H4 (cell line): ENCODE data around the gene MT4. TPM values are rescaled to one million over a fixed set of nuclear protein-coding genes. Genes with fewer than 3 reads are reported as not detected.
"Not testable (repeated sequence)": the region's sequence is repeated elsewhere in the genome, so short reads cannot be mapped to it uniquely, and the experiment has no call there.

Experiments used
- DNase-seq: peaks from one replicate; pipeline ENCODE4 v3.0.0-alpha.2; 2015; ENCODE audit warnings: low spot score
- total RNA-seq: library from RNA; depleted of rRNA; stranded (reverse); fragments of >200 nt; shearing (Covaris generic); gene quantifications from 2 replicates; pipeline ENCODE4 v1.2.3, GENCODE V29; 2014

The MT4 gene
- total RNA-seq, 1 experiment from 2014 or later = not detected

DNA sequence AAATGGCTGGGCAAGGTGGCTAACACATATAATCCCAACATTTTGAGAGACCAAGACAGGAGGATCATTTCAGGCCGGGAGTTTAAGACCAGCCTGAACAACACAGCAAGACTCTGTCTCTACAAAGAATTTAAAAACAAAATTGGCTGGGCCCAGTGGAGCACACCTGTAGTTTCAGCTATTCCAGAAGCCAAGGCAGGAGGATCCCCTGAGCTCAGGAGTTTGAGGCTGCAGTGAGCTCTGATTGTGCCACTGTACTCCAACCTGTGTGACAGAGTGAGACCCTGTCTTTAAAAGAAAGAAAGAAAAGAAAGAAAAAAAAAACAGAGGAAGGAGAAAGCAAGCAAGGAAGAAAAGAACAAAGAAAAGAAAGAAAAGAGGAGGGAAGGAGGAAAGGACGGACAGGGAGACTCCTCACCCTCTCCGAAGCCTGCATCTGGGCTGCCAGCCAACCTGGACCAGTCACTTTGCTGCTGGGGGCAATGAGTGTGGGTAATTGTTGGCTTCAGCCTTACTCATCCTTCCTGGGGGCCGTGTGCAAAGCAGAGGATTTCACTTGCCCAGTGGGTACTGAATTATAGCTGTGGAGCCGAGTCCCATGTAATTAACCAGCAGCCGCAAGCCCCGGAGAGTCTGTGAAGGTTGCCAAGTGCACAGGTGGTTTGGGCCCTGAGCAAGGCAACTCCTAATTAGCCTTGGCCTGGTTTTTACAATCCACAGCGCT is 6.7 kb upstream of the MT4 start:
- DNase-seq = peak; percentile 88

DNA sequence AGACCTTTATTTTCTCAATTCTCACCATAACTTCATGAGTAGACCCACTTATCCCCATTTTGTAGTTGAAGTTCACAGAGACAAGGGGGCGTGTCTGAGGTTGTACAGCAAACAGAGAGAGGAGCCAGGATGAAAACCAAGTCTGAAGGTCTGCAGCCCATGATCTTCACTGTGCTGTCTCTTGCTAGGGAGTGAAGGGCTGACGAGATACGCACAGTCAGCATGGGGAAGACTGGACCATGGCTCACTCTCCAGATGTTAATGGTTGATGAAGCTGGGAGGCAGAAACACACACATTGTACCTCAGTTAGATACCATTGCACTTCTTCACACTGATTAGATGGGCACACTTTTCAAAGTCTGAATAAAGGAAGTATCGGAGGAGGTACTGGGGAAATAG is 5.8 kb upstream of the MT4 start:
- DNase-seq = no peak

- no peak for DNase-seq
These were observed 4.4 kb upstream of the MT4 start for GRCh38 chr16:56560447-56560846.

- no peak for DNase-seq
These were observed 3.7 kb upstream of the MT4 start for GRCh38 chr16:56561126-56561525.

DNA sequence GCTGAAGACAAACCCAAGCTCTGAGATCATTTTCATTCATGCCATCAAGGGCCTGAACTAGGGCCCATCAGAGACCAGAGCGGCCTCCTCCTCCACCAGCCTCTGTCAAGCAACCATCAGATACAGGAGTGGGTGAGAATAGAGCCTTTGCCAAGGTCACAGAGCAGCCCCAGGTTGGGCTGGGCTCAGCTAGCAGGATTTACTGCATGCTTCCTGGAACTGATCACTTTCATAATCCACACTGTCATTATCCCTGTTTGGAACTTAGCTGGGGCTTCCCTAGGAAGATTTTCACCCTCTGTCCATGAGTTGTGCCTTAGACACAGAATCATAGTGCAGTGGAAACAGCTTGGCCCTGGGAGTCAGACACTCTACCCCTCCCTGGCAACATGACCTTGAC is 5.1 kb downstream of the MT4 start:
- DNase-seq = no peak

GRCh38 chr16:56571525-56571924 is 6.7 kb downstream of the MT4 start:
- DNase-seq = no peak

DNA sequence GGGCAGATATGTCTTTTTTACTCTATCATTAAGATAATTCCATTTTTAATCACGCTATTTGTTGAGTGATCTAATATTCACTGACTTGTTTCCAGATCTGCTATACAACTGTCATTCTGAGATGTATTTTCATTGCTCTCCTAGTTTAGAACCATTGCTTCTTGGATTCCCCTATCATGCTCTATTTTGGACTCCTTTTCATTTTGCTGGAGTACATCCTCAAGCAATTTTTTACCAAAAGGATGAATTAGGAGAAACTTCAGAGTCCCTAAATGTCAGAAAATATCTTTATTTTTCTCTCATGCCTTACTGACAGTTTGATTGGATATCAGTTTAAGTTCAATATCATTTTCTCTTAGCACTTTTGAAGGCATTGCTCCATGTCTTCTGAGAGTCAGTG is 9.8 kb downstream of the MT4 start:
- DNase-seq = no peak

- peak; percentile 54 for DNase-seq
These were observed 11.9 kb downstream of the MT4 start for GRCh38 chr16:56576585-56577299.

DNA sequence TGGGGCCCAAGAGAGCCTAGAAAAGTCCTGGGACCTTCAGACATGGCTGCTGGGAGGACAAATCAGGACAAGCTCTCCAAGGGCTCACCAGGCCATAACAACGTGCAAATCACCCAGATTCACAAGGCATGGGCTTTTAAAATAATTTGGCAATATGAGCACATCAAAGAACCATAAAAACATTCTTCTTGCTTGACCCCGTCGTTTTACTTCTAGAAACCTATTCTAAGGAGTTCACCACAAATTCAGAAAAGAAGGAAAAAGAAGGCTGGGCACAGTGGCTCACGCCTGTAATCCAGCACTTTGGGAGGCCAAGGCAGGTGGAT is 12.4 kb downstream of the MT4 start:
- no peak for DNase-seq

GRCh38 chr16:56580391-56581048 is 15.6 kb downstream of the MT4 start:
- no peak for DNase-seq

GRCh38 chr16:56582911-56583310 is 18.0 kb downstream of the MT4 start:
- DNase-seq = not testable (repeated sequence)

DNA sequence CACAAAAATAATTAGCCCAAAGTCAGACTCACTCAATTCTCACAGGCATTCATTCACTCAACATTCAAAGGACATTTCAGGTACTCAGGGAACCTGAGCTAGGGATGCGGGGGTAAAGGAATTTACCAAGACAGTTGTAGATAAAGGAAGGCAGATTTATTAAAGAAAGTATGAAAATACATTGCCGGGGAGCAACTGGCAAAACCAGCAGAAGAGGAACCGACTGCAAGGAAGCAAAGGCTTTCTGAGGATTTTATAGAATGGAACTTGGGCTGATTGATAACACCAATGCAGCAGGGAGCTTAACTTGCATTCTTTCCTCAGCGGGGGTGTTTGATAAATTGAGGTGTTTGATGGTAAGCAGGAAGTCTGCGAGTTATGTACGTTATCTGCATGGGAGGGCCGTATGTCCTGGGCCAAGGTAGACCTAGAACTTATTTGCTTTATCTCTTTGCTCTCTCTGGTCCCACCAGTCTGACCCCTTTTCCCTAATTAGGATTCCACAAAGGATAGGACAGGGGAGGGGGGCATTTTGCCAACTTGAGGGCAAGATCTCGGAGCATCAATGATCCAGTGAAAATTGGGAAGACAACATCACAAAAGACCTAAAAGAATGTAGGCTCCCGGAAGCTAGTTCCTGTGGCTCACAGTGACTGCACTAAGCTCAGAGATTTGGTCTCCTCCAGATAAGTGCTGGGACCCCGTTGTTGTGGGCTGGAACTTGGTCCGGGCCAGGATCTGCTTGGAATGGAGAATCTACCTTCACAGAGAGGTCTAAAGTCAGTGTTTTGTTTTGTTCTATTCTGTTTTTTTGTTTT is 18.7 kb downstream of the MT4 start:
- no peak for DNase-seq

GRCh38 chr16:56584276-56584675 is 19.4 kb downstream of the MT4 start:
- DNase-seq = no peak

GRCh38 chr16:56588781-56589140 is 23.9 kb downstream of the MT4 start:
- no peak for DNase-seq

GRCh38 chr16:56589141-56590039 is 24.5 kb downstream of the MT4 start, which contains the start of gene MT3:
MT3 (plus strand) TSS chr16:56589528; CDS start chr16:56589591, 63 bp downstream.
- no peak for DNase-seq

GRCh38 chr16:56591377-56592060 is 26.6 kb downstream of the MT4 start:
- DNase-seq = no peak

DNA sequence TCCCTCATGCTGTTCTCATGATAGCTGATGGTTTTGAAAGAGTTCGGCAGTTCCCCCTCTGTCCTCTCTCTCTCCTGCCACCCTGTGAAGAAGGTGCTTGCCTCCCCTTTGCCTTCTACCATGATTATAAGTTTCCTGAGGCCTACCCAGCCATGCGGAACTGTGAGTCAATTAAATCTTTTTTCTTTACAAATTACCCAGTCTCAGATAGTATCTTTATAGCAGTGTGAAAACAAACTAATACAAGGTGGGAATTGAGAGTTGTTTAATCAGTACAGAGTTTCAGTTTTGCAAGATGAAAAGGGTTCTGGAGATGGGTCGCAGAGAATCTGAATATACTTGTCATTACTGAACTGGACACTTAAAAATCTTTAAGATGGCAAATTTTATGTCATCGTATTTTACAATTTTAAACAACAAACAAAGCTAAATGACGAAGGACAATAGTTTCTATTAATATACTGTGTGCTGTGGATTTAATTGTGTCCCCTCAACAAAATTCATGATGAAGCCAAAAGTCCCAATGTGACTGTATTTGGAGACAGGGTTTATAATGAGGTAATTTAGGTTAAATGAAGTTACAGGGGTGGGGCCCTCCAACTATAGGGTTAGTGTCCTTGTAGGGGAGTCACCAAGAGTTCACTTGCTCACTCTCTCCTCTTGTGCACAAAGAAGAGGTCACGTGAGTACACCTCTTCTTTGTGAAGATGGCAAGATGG is 28.9 kb downstream of the MT4 start:
- DNase-seq = no peak

DNA sequence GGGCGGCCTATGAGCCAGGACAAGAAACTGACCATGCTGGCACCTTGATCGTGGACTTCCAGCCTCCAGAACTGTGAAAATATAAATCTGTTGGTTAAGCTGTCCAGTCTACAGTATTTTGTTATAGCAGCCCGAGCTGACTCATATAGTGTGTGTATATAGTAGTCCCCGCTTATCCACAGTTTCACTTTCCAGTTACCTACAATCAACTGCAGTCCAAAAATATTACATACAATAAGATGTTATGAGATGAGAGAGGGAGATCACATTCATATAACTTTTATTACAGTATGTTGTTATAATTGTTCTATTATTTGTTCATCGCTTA is 29.4 kb downstream of the MT4 start:
- DNase-seq = no peak

DNA sequence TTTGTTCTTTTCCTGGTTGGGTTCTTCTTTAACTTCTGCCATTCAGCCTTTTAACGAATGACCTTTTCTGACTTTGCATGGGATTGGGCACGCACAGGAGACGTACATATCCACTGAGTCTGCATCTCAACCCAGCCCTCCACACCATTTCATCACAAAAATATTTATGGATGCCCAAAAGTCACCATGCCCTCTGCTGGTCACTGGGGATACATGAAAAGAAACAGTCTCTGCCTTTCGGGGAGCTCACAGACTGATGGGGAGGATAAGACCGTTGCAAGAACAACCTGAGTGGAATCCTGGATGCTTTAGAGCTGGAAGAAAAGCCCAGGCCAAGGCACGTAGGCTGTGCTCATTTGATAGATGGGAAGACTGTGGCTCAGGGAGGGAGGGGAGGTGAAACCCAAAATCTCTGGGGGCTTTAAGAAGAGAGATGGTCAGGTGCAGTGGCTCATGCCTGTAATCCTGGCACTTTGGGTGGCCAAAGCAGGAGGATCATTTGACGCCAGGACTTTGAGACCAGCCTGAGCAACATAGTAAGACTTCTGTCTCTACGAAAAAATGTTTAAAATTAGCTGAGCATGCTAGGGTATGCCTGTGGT is 35.6 kb downstream of the MT4 start:
- DNase-seq = peak; percentile 52

- no peak for DNase-seq
These were observed 36.5 kb downstream of the MT4 start for GRCh38 chr16:56601325-56601724.
